ENCODE measurements around the gene SNRPA. TPM values are rescaled to one million over a fixed set of nuclear protein-coding genes. Genes with fewer than 3 reads are reported as not detected.
A peak's percentile ranks its signal among the peaks of the same experiment; 100 is the strongest.

SNRPA gene
- total and polyA plus RNA-seq, 2 experiments from 2014 or later, result 25.1 to 86.9 TPM

DNA sequence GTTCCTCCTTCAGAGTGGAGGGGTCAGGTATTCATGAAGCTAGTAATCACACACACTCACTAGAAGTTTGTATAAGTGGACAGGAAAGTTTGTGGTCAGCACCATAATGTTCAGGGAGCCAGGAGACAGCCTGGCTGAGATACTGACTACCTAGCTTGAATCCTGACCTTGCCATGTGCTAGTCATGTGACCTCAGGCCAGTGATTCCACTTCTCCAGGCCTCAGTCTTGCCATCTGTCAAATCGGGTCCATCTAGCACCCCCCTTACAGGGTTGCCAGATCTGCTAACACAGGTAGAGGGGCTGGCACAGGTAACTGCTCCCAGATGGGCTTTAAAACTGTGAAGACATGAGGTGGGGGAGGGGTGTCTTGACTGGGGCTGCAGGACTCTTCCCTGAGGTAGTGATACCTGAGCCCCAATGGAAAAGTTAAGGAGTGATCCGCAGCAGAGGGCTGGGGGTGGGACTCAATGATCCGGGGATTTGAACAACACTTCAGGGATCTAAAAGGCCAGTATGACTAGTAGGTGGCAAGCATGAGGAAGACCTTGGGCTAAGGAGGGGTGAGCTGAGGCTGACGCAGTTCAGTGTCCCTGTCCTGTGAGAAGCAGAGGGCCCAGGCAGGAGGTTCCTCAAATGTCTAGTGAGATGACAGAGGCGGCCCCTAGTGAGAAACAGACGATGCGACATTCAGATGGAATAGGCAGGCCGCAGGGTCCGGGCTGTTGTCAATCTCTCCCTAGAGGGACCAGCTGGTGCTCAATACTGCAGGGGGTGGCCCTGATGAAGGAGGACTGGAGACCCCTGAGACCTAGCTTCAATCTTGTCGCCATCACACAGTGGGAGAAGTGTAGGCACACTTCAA is 9.2 kb upstream of the SNRPA start:
- H3K36me3 ChIP-seq (replicated peaks; ENCODE audit: insufficient read depth, low read depth), result no peaks in the 10 kb centered on the region
- no peaks in the 10 kb centered on the region for H3K9me2 ChIP-seq (replicated peaks; ENCODE audit: insufficient read depth)
- DNase-seq (ENCODE audit: low spot score), result no peak
- H2AFZ ChIP-seq, result no peak overlapping the region
- 84% methylated on average over 10 of the region's 10 CpGs for WGBS (ENCODE audit: low lambda C conversion rate, missing lambda C conversion rate)
- H4K20me1 ChIP-seq (ENCODE audit: insufficient read depth, poor library complexity, severe bottlenecking), result no peaks in the 10 kb centered on the region
- no peaks in the 10 kb centered on the region for H3K9me3 ChIP-seq (ENCODE audit: low read depth)
- H3K27me3 ChIP-seq, result no peaks in the 10 kb centered on the region
- no peaks in the 10 kb centered on the region for H3K79me2 ChIP-seq
- TF ChIP-seq EZH2 (IDR thresholded peaks at IDR 0.05; ENCODE audit: borderline replicate concordance), result no peak
- TF ChIP-seq, protein P1, sequence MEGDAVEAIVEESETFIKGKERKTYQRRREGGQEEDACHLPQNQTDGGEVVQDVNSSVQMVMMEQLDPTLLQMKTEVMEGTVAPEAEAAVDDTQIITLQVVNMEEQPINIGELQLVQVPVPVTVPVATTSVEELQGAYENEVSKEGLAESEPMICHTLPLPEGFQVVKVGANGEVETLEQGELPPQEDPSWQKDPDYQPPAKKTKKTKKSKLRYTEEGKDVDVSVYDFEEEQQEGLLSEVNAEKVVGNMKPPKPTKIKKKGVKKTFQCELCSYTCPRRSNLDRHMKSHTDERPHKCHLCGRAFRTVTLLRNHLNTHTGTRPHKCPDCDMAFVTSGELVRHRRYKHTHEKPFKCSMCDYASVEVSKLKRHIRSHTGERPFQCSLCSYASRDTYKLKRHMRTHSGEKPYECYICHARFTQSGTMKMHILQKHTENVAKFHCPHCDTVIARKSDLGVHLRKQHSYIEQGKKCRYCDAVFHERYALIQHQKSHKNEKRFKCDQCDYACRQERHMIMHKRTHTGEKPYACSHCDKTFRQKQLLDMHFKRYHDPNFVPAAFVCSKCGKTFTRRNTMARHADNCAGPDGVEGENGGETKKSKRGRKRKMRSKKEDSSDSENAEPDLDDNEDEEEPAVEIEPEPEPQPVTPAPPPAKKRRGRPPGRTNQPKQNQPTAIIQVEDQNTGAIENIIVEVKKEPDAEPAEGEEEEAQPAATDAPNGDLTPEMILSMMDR (IDR thresholded peaks at IDR 0.05; ENCODE audit: poor library complexity), result no peak
- TF ChIP-seq EZH2phosphoT487 (IDR thresholded peaks at IDR 0.05; ENCODE audit: low read depth, severe bottlenecking, unreplicated experiment), result no peak
- peaks cover 10% of the 10 kb centered on the region for H3K4me1 ChIP-seq (ENCODE audit: insufficient read depth)
- no peak overlapping the region for H3K4me2 ChIP-seq
- H3K27ac ChIP-seq, result peak overlapping the region; percentile 68
- H3K4me3 ChIP-seq, result no peak overlapping the region

DNA sequence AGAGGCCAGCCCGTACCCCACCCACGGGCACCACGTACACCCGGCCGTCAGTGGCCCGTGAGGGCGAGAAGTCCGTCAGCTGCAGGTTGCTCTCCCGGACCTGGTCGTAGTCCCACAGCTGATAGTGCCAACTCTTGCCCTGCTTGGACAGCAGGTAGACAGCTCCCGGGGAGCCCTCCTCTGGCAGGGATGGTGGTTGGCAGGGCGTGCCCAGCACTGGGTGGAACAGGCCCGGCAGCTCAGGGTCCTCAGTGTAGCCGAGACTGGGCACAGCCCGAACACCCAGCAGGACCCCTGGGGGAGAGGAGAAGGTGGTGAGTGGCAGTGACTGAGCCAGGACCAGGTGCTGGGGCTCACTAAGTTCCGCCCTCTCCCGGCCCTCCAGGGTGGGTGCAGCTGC is 8.5 kb upstream of the SNRPA start:
- no peaks in the 10 kb centered on the region for H4K20me1 ChIP-seq (ENCODE audit: insufficient read depth, poor library complexity, severe bottlenecking)
- no peak for DNase-seq (ENCODE audit: low spot score)
- no peak overlapping the region for H3K4me2 ChIP-seq
- no peaks in the 10 kb centered on the region for H3K27me3 ChIP-seq
- TF ChIP-seq, protein P1 (IDR thresholded peaks at IDR 0.05; ENCODE audit: poor library complexity), result no peak
- TF ChIP-seq EZH2phosphoT487 (IDR thresholded peaks at IDR 0.05; ENCODE audit: low read depth, severe bottlenecking, unreplicated experiment) (no peak), EZH2 (IDR thresholded peaks at IDR 0.05; ENCODE audit: borderline replicate concordance) (no peak)
- H3K27ac ChIP-seq, result no peak overlapping the region
- WGBS (ENCODE audit: low lambda C conversion rate, missing lambda C conversion rate), result 94% methylated on average over 17 of the region's 17 CpGs
- H3K4me3 ChIP-seq, result no peak overlapping the region
- H3K9me3 ChIP-seq (ENCODE audit: low read depth), result no peaks in the 10 kb centered on the region
- H3K9me2 ChIP-seq (replicated peaks; ENCODE audit: insufficient read depth), result no peaks in the 10 kb centered on the region
- H3K4me1 ChIP-seq (ENCODE audit: insufficient read depth), result peaks cover 10% of the 10 kb centered on the region
- no peaks in the 10 kb centered on the region for H3K79me2 ChIP-seq
- no peaks in the 10 kb centered on the region for H3K36me3 ChIP-seq (replicated peaks; ENCODE audit: insufficient read depth, low read depth)
- no peak overlapping the region for H2AFZ ChIP-seq

DNA sequence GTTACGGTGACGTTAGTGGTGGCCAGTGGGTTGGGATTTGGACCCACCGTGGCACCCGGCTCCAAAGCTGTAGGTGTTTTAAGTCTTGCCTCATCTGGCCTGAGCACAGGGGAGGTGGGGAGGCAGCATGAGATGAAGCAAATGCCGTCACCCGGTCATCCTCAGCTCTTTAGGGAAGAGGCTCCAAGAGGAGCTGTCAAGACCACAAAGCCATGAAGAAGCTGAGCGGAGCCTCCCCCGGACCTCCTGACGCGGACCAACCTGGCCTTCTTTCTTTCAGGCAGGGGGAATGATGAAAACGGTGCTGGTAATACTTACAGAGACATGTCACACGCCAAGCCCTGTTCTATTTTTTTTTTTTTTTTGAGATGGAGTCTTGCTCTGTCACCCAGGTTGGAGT is 8.1 kb upstream of the SNRPA start:
- WGBS (ENCODE audit: low lambda C conversion rate, missing lambda C conversion rate), result 95% methylated on average over 12 of the region's 12 CpGs

More for the DNA sequence above, 8.1 kb upstream of the SNRPA start:
- Histone ChIP-seq H3K4me3 (no peak overlapping the region), H3K4me1 (ENCODE audit: insufficient read depth) (peaks cover 10% of the 10 kb centered on the region), H3K27me3 (no peaks in the 10 kb centered on the region), H2AFZ (no peak overlapping the region), H3K27ac (no peak overlapping the region), H3K9me2 (replicated peaks; ENCODE audit: insufficient read depth) (no peaks in the 10 kb centered on the region), H3K36me3 (replicated peaks; ENCODE audit: insufficient read depth, low read depth) (no peaks in the 10 kb centered on the region), H3K79me2 (no peaks in the 10 kb centered on the region), H4K20me1 (ENCODE audit: insufficient read depth, poor library complexity, severe bottlenecking) (no peaks in the 10 kb centered on the region), H3K9me3 (ENCODE audit: low read depth) (no peaks in the 10 kb centered on the region), H3K4me2 (no peak overlapping the region)
- no peak for DNase-seq (ENCODE audit: low spot score)
- TF ChIP-seq EZH2phosphoT487 (IDR thresholded peaks at IDR 0.05; ENCODE audit: low read depth, severe bottlenecking, unreplicated experiment) (no peak), EZH2 (IDR thresholded peaks at IDR 0.05; ENCODE audit: borderline replicate concordance) (no peak)
- TF ChIP-seq, protein P1 (IDR thresholded peaks at IDR 0.05; ENCODE audit: poor library complexity), result no peak
